ENCODE results near the gene CACNA1F.
A peak's percentile ranks its signal among the peaks of the same experiment; 100 is the strongest.

The CACNA1F gene

GRCh38 chrX:49251325-49251724 lies 18.2 kb upstream of the CACNA1F start:
- H3K27ac Mint-ChIP-seq (ENCODE audit: low read depth) = peak overlapping the region; percentile 77
- peaks cover 11% of the 10 kb centered on the region for H3K36me3 Mint-ChIP-seq (ENCODE audit: insufficient read depth)
- H3K4me1 Mint-ChIP-seq = peaks cover 8% of the 10 kb centered on the region
- no peak overlapping the region for H3K4me3 Mint-ChIP-seq
- ATAC-seq (replicated peaks; ENCODE audit: extremely low read depth, poor library complexity, severe bottlenecking) (no peak), DNase-seq (ENCODE audit: low spot score in 2 of 2) (no peak)
- H3K27me3 Mint-ChIP-seq = no peaks in the 10 kb centered on the region
- H3K9me3 Mint-ChIP-seq = no peaks in the 10 kb centered on the region

- ATAC-seq (replicated peaks; ENCODE audit: extremely low read depth, poor library complexity, severe bottlenecking) = no peak
Observed at GRCh38 chrX:49250578-49250977, 17.4 kb upstream of the CACNA1F start.

GRCh38 chrX:49250066-49250465 lies 16.9 kb upstream of the CACNA1F start:
- no peaks in the 10 kb centered on the region for H3K9me3 Mint-ChIP-seq
- DNase-seq (ENCODE audit: low spot score in 2 of 2) = no peak
- H3K4me1 Mint-ChIP-seq = peaks cover 8% of the 10 kb centered on the region
- no peak overlapping the region for H3K4me3 Mint-ChIP-seq
- no peak overlapping the region for H3K27ac Mint-ChIP-seq (ENCODE audit: low read depth)
- H3K36me3 Mint-ChIP-seq (ENCODE audit: insufficient read depth) = peaks cover 20% of the 10 kb centered on the region
- H3K27me3 Mint-ChIP-seq = no peaks in the 10 kb centered on the region
- no peak for ATAC-seq (replicated peaks; ENCODE audit: extremely low read depth, poor library complexity, severe bottlenecking)

More at GRCh38 chrX:49250578-49250977, 17.4 kb upstream of the CACNA1F start:
- H3K36me3 Mint-ChIP-seq (ENCODE audit: insufficient read depth) = peaks cover 18% of the 10 kb centered on the region
- peak overlapping the region; percentile 77 for H3K27ac Mint-ChIP-seq (ENCODE audit: low read depth)
- H3K4me1 Mint-ChIP-seq = peaks cover 8% of the 10 kb centered on the region
- no peaks in the 10 kb centered on the region for H3K9me3 Mint-ChIP-seq
- H3K4me3 Mint-ChIP-seq = no peak overlapping the region
- no peak for DNase-seq (ENCODE audit: low spot score in 2 of 2)
- no peaks in the 10 kb centered on the region for H3K27me3 Mint-ChIP-seq

- Mint-ChIP-seq H3K4me3 (no peak overlapping the region), H3K27ac (ENCODE audit: low read depth) (no peak overlapping the region), H3K27me3 (no peaks in the 10 kb centered on the region), H3K4me1 (peaks cover 8% of the 10 kb centered on the region), H3K36me3 (ENCODE audit: insufficient read depth) (peaks cover 24% of the 10 kb centered on the region), H3K9me3 (no peaks in the 10 kb centered on the region)
- ATAC-seq (replicated peaks; ENCODE audit: extremely low read depth, poor library complexity, severe bottlenecking) (no peak), DNase-seq (ENCODE audit: low spot score in 2 of 2) (no peak)
Observed at GRCh38 chrX:49249616-49250015, 16.5 kb upstream of the CACNA1F start.

- H3K27me3 Mint-ChIP-seq = no peaks in the 10 kb centered on the region
- DNase-seq (ENCODE audit: low spot score in 2 of 2) (no peak), ATAC-seq (replicated peaks; ENCODE audit: extremely low read depth, poor library complexity, severe bottlenecking) (no peak)
- peaks cover 8% of the 10 kb centered on the region for H3K4me1 Mint-ChIP-seq
- H3K27ac Mint-ChIP-seq (ENCODE audit: low read depth) = no peak overlapping the region
- no peak overlapping the region for H3K4me3 Mint-ChIP-seq
- H3K36me3 Mint-ChIP-seq (ENCODE audit: insufficient read depth) = peaks cover 27% of the 10 kb centered on the region
- H3K9me3 Mint-ChIP-seq = no peaks in the 10 kb centered on the region
Observed at GRCh38 chrX:49249071-49249470, 15.9 kb upstream of the CACNA1F start.

- Mint-ChIP-seq H3K9me3 (no peaks in the 10 kb centered on the region), H3K4me3 (no peak overlapping the region), H3K27me3 (no peaks in the 10 kb centered on the region), H3K36me3 (ENCODE audit: insufficient read depth) (peaks cover 33% of the 10 kb centered on the region), H3K4me1 (peaks cover 8% of the 10 kb centered on the region), H3K27ac (ENCODE audit: low read depth) (no peak overlapping the region)
- DNase-seq (ENCODE audit: low spot score in 2 of 2) (no peak), ATAC-seq (replicated peaks; ENCODE audit: extremely low read depth, poor library complexity, severe bottlenecking) (no peak)
Observed at GRCh38 chrX:49247916-49248811, 15.0 kb upstream of the CACNA1F start.

GRCh38 chrX:49247346-49247745 lies 14.2 kb upstream of the CACNA1F start:
- Mint-ChIP-seq H3K27ac (ENCODE audit: low read depth) (no peak overlapping the region), H3K36me3 (ENCODE audit: insufficient read depth) (peaks cover 33% of the 10 kb centered on the region), H3K9me3 (no peaks in the 10 kb centered on the region), H3K4me1 (peaks cover 8% of the 10 kb centered on the region), H3K27me3 (no peaks in the 10 kb centered on the region), H3K4me3 (no peak overlapping the region)
- DNase-seq (ENCODE audit: low spot score in 2 of 2) (no peak), ATAC-seq (replicated peaks; ENCODE audit: extremely low read depth, poor library complexity, severe bottlenecking) (no peak)

- Mint-ChIP-seq H3K4me1 (peaks cover 8% of the 10 kb centered on the region), H3K27me3 (no peaks in the 10 kb centered on the region), H3K4me3 (no peak overlapping the region), H3K36me3 (ENCODE audit: insufficient read depth) (peaks cover 33% of the 10 kb centered on the region), H3K27ac (ENCODE audit: low read depth) (no peak overlapping the region), H3K9me3 (no peaks in the 10 kb centered on the region)
- DNase-seq (ENCODE audit: low spot score in 2 of 2) (no peak), ATAC-seq (replicated peaks; ENCODE audit: extremely low read depth, poor library complexity, severe bottlenecking) (no peak)
Observed at GRCh38 chrX:49246541-49246940, 13.4 kb upstream of the CACNA1F start.

GRCh38 chrX:49244207-49244606 lies 11.1 kb upstream of the CACNA1F start:
- peak overlapping the region; percentile 3 for H3K27ac Mint-ChIP-seq (ENCODE audit: low read depth)
- peaks cover 37% of the 10 kb centered on the region for H3K36me3 Mint-ChIP-seq (ENCODE audit: insufficient read depth)
- ATAC-seq (replicated peaks; ENCODE audit: extremely low read depth, poor library complexity, severe bottlenecking) = no peak

GRCh38 chrX:49243166-49243565 lies 10.0 kb upstream of the CACNA1F start:
- ATAC-seq (replicated peaks; ENCODE audit: extremely low read depth, poor library complexity, severe bottlenecking) (no peak), DNase-seq (ENCODE audit: low spot score in 2 of 2) (no peak)
- H3K27ac Mint-ChIP-seq (ENCODE audit: low read depth) = no peak overlapping the region
- H3K4me3 Mint-ChIP-seq = no peak overlapping the region
- no peaks in the 10 kb centered on the region for H3K9me3 Mint-ChIP-seq
- peaks cover 32% of the 10 kb centered on the region for H3K36me3 Mint-ChIP-seq (ENCODE audit: insufficient read depth)
- H3K27me3 Mint-ChIP-seq = no peaks in the 10 kb centered on the region
- H3K4me1 Mint-ChIP-seq = peaks cover 5% of the 10 kb centered on the region

More at GRCh38 chrX:49244207-49244606, 11.1 kb upstream of the CACNA1F start:
- Mint-ChIP-seq H3K9me3 (no peaks in the 10 kb centered on the region), H3K4me3 (no peak overlapping the region), H3K4me1 (peaks cover 5% of the 10 kb centered on the region), H3K27me3 (no peaks in the 10 kb centered on the region)
- no peak for DNase-seq (ENCODE audit: low spot score in 2 of 2)

GRCh38 chrX:49242545-49243066 lies 9.5 kb upstream of the CACNA1F start:
- peaks cover 33% of the 10 kb centered on the region for H3K36me3 Mint-ChIP-seq (ENCODE audit: insufficient read depth)
- H3K27me3 Mint-ChIP-seq = no peaks in the 10 kb centered on the region
- no peaks in the 10 kb centered on the region for H3K9me3 Mint-ChIP-seq
- no peak overlapping the region for H3K4me3 Mint-ChIP-seq
- H3K27ac Mint-ChIP-seq (ENCODE audit: low read depth) = peak overlapping the region; percentile 79
- ATAC-seq (replicated peaks; ENCODE audit: extremely low read depth, poor library complexity, severe bottlenecking) (no peak), DNase-seq (ENCODE audit: low spot score in 2 of 2) (no peak)
- H3K4me1 Mint-ChIP-seq = peaks cover 5% of the 10 kb centered on the region

GRCh38 chrX:49238735-49239134 lies 5.6 kb upstream of the CACNA1F start:
- ATAC-seq (replicated peaks; ENCODE audit: extremely low read depth, poor library complexity, severe bottlenecking) = no peak
- peaks cover 22% of the 10 kb centered on the region for H3K4me1 Mint-ChIP-seq
- no peaks in the 10 kb centered on the region for H3K9me3 Mint-ChIP-seq
- no peak for DNase-seq (ENCODE audit: low spot score in 2 of 2)
- H3K27me3 Mint-ChIP-seq = no peaks in the 10 kb centered on the region
- no peak overlapping the region for H3K4me3 Mint-ChIP-seq
- peaks cover 19% of the 10 kb centered on the region for H3K36me3 Mint-ChIP-seq (ENCODE audit: insufficient read depth)
- no peak overlapping the region for H3K27ac Mint-ChIP-seq (ENCODE audit: low read depth)

GRCh38 chrX:49237060-49237459 lies 3.9 kb upstream of the CACNA1F start:
- no peaks in the 10 kb centered on the region for H3K9me3 Mint-ChIP-seq
- peaks cover 16% of the 10 kb centered on the region for H3K36me3 Mint-ChIP-seq (ENCODE audit: insufficient read depth)
- no peak for DNase-seq (ENCODE audit: low spot score in 2 of 2)
- peak overlapping the region; percentile 90 for H3K27ac Mint-ChIP-seq (ENCODE audit: low read depth)
- H3K4me1 Mint-ChIP-seq = peaks cover 22% of the 10 kb centered on the region
- H3K4me3 Mint-ChIP-seq = peak overlapping the region; percentile 85
- ATAC-seq (replicated peaks; ENCODE audit: extremely low read depth, poor library complexity, severe bottlenecking) = no peak
- no peaks in the 10 kb centered on the region for H3K27me3 Mint-ChIP-seq

All from central memory CD8-positive, alpha-beta T cell (primary cell).